OCI-LY3 (cell line): ENCODE measurements around the gene RPH3AL.
"Not testable (repeated sequence)": the region's sequence is repeated elsewhere in the genome, so short reads cannot be mapped to it uniquely, and the experiment has no call there.

Source experiments
- H2AFZ ChIP-seq: fragments of 200-600, 300-600 bp; shearing (Covaris generic); 2 replicates; pipeline ENCODE4 v1.6.0; 2014; ENCODE audit warnings: antibody characterized with exemption, low read depth, low read length
- H3K27ac ChIP-seq: fragments of 200-600, 300-600 bp; sonication (generic); 2 replicates; pipeline ENCODE4 v1.5.1; 2014; ENCODE audit warnings: mild to moderate bottlenecking, low read length, moderate library complexity, mixed read lengths
- H3K27me3 ChIP-seq: fragments of 200-600, 300-600 bp; sonication (generic); 2 replicates; pipeline ENCODE4 v1.6.1; 2014; ENCODE audit warnings: low read depth, low read length, mixed read lengths
- H3K36me3 ChIP-seq: fragments of 200-600, 300-600 bp; sonication (generic); replicated peaks from 2 replicates; pipeline ENCODE3; 2014; ENCODE audit warnings: low read depth, low read length, mixed read lengths
- H3K4me1 ChIP-seq: fragments of 300-600, 200-600 bp; sonication (generic); 2 replicates; pipeline ENCODE4 v1.6.1; 2014; ENCODE audit warnings: low read length, mixed read lengths
- H3K4me2 ChIP-seq: fragments of 200-600, 300-600 bp; sonication (generic); 2 replicates; pipeline ENCODE4 v1.6.1; 2014; ENCODE audit warnings: low read length, mixed read lengths
- H3K4me3 ChIP-seq: fragments of 300-600, 200-600 bp; sonication (generic); 2 replicates; pipeline ENCODE4 v1.5.1; 2014; ENCODE audit warnings: antibody characterized with exemption, mild to moderate bottlenecking, low read length, moderate library complexity
- H3K79me2 ChIP-seq: fragments of 300-600, 200-600 bp; shearing (Covaris generic); 2 replicates; pipeline ENCODE4 v1.6.1; 2014; ENCODE audit warnings: mild to moderate bottlenecking, low read length, mixed read lengths
- H3K9ac ChIP-seq: fragments of 300-600, 200-600 bp; shearing (Covaris generic); 2 replicates; pipeline ENCODE4 v1.6.0; 2014; ENCODE audit warnings: mild to moderate bottlenecking, low read length, moderate library complexity
- H3K9me3 ChIP-seq: fragments of 200-600, 300-600 bp; shearing (Covaris generic); 2 replicates; pipeline ENCODE4 v1.6.1; 2014; ENCODE audit warnings: low read length, mixed read lengths; ENCODE audit not compliant: insufficient read depth
- H4K20me1 ChIP-seq: fragments of 200-600, 300-600 bp; sonication (generic); 2 replicates; pipeline ENCODE4 v1.6.1; 2016; ENCODE audit warnings: low read length, mixed read lengths; ENCODE audit not compliant: insufficient read depth
- EZH2phosphoT487 ChIP-seq: fragments of 200-600 bp; shearing (Covaris generic); IDR thresholded peaks from 2 replicates; pipeline ENCODE4 v1.6.1; 2018; ENCODE audit warnings: antibody characterized with exemption, mixed run types, low read depth
- TF ChIP-seq, protein P1 (sequence below): fragments of 200-600, 300-600 bp; sonication (generic); IDR thresholded peaks from 2 replicates; pipeline ENCODE4 v1.5.1; 2014; ENCODE audit warnings: antibody characterized with exemption, low read length, low read depth

The RPH3AL gene

DNA sequence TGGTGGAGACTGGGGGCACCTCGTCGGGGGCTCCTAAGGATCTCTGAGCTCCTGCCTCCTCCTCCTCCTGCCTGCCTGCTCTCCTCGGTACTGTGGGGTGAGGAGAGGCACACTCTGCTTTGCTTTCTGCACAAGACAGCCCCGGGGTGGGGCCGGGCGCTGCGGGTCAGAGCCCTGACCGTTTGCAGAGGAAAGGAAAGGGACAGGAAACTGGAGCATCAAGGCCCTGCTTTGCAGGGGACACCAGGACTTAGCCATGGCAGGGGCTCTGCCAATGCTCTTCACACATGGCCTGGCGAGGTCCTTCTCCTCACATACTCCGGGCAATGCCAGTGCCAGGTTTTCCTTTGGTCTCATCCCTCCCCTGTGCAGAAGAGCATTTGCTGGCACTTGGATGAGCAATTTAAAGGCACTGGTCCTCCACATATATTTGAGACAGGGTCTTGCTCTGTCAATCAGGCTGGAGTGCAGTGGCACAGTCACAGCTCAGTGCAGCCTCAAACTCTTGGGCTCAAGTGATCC lies 147.4 kb downstream of the RPH3AL start:
- H3K27ac ChIP-seq: no peak overlapping the region
- TF ChIP-seq, protein P1, sequence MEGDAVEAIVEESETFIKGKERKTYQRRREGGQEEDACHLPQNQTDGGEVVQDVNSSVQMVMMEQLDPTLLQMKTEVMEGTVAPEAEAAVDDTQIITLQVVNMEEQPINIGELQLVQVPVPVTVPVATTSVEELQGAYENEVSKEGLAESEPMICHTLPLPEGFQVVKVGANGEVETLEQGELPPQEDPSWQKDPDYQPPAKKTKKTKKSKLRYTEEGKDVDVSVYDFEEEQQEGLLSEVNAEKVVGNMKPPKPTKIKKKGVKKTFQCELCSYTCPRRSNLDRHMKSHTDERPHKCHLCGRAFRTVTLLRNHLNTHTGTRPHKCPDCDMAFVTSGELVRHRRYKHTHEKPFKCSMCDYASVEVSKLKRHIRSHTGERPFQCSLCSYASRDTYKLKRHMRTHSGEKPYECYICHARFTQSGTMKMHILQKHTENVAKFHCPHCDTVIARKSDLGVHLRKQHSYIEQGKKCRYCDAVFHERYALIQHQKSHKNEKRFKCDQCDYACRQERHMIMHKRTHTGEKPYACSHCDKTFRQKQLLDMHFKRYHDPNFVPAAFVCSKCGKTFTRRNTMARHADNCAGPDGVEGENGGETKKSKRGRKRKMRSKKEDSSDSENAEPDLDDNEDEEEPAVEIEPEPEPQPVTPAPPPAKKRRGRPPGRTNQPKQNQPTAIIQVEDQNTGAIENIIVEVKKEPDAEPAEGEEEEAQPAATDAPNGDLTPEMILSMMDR: no peak
- no peak for TF ChIP-seq EZH2phosphoT487
- no peaks in the 10 kb centered on the region for H3K36me3 ChIP-seq
- no peaks in the 10 kb centered on the region for H3K79me2 ChIP-seq
- H3K9ac ChIP-seq: no peak overlapping the region
- no peaks in the 10 kb centered on the region for H3K27me3 ChIP-seq
- no peaks in the 10 kb centered on the region for H4K20me1 ChIP-seq
- no peak overlapping the region for H3K4me3 ChIP-seq
- H3K4me2 ChIP-seq: no peak overlapping the region
- H3K4me1 ChIP-seq: no peaks in the 10 kb centered on the region
- H2AFZ ChIP-seq: no peak overlapping the region
- no peaks in the 10 kb centered on the region for H3K9me3 ChIP-seq

DNA sequence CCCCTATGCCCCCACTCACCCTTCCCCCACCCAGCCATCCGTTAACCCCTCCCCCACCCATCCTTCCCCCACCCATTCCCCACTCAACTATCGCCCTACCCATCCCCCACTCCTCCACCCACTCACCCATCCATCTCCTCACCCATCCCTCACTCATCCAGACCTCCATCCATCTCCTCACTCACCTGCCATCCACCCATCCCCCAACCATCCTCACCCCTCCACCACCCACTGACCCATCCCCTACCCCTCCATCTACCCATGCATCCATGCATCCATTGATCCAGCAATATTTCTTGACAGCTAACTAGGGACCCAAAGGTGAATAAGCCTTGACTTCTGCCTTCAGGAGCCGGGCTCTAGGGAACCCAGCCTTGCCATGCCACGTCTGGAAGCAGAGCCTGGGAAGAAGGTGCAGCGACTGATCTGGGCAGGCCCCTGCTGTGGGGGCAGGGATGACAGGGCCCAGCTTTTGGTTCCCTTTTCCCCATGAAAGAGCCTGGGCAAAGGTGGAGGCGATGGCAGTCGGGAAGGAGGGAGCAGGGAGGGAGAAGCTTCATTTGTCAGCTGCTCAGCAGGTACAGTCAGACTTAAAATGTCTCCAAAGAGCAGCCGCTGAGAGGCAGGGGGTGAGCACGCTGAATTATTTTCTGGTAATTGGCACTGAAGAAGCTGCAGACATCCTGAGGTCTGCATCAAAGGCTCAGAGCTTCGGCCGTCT lies 148.0 kb downstream of the RPH3AL start:
- Histone ChIP-seq H3K36me3 (no peaks in the 10 kb centered on the region), H3K27ac (no peak overlapping the region), H3K9ac (no peak overlapping the region), H3K4me3 (no peak overlapping the region), H3K4me1 (no peaks in the 10 kb centered on the region), H4K20me1 (no peaks in the 10 kb centered on the region), H3K27me3 (no peaks in the 10 kb centered on the region), H2AFZ (no peak overlapping the region), H3K9me3 (no peaks in the 10 kb centered on the region), H3K4me2 (no peak overlapping the region), H3K79me2 (no peaks in the 10 kb centered on the region)
- TF ChIP-seq, protein P1: no peak
- no peak for TF ChIP-seq EZH2phosphoT487

DNA sequence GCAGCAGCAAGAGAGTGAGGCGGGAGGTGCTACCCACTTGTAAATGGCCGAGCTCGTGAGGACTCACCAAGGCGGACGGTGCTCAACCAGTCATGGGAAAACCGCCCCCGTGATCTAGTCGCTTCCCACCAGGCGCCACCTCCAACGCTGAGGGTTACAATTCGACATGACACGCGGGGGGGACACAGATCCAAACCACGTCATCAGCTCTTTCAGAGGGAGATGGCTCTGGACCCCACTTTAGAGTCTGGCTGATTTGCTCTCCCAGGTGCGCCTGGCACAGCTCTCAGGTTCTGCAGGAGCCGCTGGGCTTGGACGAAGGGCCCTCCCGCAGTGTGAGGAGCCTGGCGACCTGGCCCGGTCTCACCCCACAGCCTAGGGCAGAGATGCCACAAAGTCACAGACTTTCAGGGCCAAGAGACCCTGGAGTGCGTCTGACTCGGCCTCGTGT lies 150.1 kb downstream of the RPH3AL start:
- no peak overlapping the region for H3K9ac ChIP-seq
- H3K4me1 ChIP-seq: no peaks in the 10 kb centered on the region
- H3K27me3 ChIP-seq: no peaks in the 10 kb centered on the region
- no peak overlapping the region for H3K4me2 ChIP-seq
- H3K79me2 ChIP-seq: no peaks in the 10 kb centered on the region
- no peak overlapping the region for H3K27ac ChIP-seq
- no peak overlapping the region for H2AFZ ChIP-seq
- H3K4me3 ChIP-seq: no peak overlapping the region
- TF ChIP-seq, protein P1: no peak
- no peak for TF ChIP-seq EZH2phosphoT487
- no peaks in the 10 kb centered on the region for H3K36me3 ChIP-seq
- no peaks in the 10 kb centered on the region for H4K20me1 ChIP-seq
- no peaks in the 10 kb centered on the region for H3K9me3 ChIP-seq

DNA sequence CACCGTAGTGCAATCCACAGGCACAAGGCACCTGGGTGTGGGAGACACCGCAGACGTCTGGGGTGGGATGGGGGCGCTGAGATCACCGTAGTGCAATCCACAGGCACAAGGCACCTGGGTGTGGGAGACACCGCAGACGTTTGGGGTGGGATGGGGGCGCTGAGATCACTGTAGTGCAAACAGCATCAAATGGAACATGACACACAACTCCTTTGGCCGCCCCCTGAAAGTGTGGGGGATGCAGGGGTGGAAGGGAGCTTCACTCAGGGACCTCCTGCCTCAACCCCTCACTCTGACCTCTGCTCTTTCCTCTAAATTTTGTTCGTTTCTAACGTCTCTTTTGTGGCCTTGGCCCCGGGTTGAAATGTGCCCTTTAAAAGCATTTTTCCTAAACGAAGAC lies 150.9 kb downstream of the RPH3AL start:
- not testable (repeated sequence) for H3K27ac ChIP-seq, H4K20me1 ChIP-seq, H3K9ac ChIP-seq, H3K36me3 ChIP-seq, H3K79me2 ChIP-seq, H3K27me3 ChIP-seq, H3K4me3 ChIP-seq, H3K4me2 ChIP-seq, H3K9me3 ChIP-seq, H2AFZ ChIP-seq, H3K4me1 ChIP-seq

DNA sequence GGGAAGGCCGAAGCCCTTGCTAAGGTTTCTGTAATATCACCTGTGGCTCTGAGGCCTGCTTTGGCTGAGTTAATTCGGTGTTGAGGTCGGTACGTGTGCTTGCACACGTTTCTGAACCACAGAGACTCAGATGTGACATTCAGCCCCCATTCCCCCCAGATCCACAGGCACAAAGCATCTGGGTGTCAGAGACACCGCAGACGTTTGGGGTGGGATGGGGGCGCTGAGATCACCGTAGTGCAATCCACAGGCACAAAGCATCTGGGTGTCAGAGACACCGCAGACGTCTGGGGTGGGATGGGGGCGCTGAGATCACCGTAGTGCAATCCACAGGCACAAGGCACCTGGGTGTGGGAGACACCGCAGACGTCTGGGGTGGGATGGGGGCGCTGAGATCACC lies 151.3 kb downstream of the RPH3AL start:
- H4K20me1 ChIP-seq, H3K9ac ChIP-seq, H3K9me3 ChIP-seq, H3K4me1 ChIP-seq, H3K27me3 ChIP-seq, H3K4me2 ChIP-seq, H3K79me2 ChIP-seq, H3K36me3 ChIP-seq, H2AFZ ChIP-seq, H3K27ac ChIP-seq, H3K4me3 ChIP-seq: not testable (repeated sequence)
